NOMO-1 treated with dmso at 0.1 percent for 144 hours (cell line): ENCODE data around the gene SLC30A4.

Experiments
- DNase-seq: peaks from one replicate; lab custom pipeline; 2025; ENCODE audit not compliant: unreplicated experiment; lab: John Stamatoyannopoulos, UW

Gene SLC30A4

DNA sequence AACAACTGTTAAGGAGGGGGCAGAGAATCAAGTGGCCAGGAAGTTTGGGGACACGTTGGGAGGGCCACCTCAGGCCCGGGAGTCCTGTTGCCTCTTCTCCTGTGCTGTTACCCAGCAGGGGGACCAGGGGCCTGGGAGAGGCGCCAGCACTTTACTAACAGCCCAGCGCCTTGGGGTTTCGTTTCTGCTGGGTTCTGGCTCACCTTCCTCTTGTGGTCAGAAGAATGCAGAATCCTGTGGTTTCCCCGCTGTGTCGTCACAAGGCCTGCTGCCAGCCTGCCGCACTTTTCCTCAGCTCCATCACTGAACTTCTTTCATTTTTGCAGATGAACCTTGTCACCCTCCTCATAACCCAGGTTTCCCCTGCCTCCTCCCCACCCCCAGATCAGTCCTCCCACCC is 67.7 kb downstream of the SLC30A4 start:
- DNase-seq = peak; percentile 94

DNA sequence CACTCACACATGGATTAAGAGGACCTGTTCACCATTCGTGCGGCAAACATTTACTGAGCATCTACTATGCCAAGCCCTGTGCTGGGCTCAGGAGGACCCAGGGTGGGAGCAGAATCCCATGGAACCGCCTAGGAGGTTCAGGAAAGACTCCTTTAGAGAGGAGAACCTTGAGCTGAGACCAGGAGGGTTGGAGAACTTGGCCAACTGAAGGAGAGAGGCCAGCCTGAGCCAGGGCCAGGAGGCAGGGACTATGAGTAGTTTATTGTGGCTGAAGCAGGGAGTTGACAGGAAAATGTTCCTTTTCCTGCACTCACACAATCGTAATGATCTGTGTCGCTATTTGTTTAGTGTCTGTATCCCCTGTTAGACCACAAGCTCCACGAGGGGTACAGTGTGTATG is 71.3 kb downstream of the SLC30A4 start:
- DNase-seq = no peak

GRCh38 chr15:45449916-45450867 is 72.4 kb downstream of the SLC30A4 start:
- DNase-seq = no peak

- no peak for DNase-seq
Measured at GRCh38 chr15:45449395-45449794, 73.2 kb downstream of the SLC30A4 start.

- DNase-seq = no peak
Measured at GRCh38 chr15:45448066-45448915, 74.3 kb downstream of the SLC30A4 start.

DNA sequence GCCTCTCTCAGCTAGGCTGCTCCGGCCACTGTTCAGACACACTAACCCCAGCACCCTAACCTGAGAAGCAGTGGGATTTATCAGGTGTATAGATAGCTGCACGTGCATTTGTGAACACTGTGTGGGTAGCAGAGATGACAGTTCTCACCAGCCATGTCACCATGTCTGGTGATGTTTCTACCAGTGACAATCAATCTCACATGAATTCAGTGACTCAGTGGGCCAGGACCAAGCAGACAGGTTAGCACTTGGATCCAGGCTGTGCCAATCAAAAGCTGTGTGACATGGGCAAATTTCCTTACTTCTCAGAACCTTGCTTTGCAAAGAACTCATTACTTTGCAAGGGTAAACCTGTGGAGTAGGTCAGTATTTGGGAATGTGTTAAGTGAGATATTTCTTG is 78.9 kb downstream of the SLC30A4 start:
- no peak for DNase-seq

DNA sequence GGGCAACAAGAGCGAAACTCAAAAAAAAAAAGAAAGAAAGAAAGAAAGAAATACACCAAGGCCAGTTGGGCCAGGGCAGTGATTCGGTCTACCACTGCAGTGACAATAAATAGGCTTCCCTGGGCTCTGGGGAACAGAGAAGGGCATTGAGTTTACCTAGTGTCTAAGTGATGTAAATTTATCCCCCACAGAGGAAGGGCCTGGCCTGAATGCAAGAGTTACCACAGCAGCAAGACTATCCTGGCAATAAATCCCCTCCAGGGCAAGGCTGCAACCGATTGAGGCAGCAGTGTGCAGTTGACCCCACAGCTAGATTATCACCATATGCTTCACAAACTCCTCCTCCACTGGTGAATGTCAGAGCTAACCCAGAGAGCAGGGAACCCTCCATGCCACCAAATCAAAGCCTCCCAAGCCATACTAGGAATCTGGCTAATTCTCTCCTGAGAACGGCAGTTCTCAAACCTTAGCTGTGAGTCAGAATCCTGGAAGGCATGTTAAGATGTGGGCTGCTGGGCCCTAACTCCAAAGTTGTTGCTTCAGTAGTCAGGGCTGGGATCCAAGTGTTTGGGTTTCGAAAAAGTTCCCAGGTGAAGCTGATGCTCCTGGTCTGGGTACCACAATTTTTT is 79.9 kb downstream of the SLC30A4 start:
- no peak for DNase-seq

- DNase-seq = no peak
Measured at GRCh38 chr15:45441686-45442085, 80.9 kb downstream of the SLC30A4 start.

- no peak for DNase-seq
Measured at GRCh38 chr15:45441036-45441435, 81.5 kb downstream of the SLC30A4 start.

- DNase-seq = no peak
Measured at GRCh38 chr15:45439521-45440260, 82.9 kb downstream of the SLC30A4 start.

DNA sequence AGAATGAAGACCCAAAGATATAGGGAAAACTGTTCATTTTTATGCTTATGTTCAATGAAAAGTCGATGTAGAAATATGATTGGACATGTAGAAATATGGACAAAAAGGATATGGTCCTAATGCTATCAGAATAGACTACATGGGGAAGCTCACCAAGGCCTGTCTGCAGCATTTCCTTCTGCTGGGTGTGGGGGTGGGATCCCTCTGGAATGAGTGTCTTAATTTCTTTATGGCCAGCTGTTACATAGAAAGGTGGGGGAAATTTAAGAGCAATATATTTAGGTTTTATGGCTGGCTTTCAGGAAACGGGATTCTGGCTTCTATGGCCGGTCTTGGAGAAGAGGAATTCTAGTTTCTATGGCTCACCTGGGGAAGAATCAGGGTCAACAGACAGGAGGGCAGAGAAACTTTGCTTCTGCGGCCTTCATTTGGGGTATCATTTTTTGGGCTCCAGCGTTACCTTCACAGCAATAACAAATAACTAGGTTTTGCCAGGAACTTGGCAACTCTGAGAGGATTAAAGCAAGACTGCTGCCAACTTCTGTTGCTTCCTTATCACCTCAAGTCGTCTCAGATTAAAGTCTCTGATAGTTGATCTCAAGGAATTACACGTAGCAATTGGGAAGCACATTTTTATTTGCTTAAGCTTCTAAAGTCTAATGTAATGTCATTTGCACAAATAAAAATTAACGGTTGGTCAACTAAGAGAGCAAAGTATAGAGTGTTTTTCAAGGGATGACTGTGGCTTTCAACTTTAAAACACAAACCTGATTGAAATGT is 87.2 kb downstream of the SLC30A4 start:
- DNase-seq = no peak

DNA sequence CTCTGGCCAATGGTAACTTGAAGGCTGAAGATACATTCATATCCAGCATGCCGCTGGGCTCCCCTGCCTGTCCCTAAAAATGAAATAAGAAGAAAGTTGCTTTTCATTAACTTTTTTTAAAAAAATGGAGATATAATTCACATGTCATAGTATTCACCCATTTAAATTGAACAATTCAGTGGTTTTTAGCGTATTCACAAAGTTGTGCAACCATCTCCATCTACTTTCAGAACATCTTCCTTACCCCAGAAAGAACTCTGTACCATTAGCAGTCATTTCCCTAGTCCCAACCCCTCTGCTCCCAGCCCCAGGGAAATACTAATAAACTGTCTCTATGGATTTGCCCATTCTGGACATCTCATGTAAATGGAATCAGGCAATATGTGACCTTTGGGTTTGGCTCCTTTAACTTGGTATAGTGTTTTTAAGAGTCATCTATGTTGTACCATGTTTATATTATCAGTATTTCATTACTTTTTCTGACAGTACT is 88.4 kb downstream of the SLC30A4 start:
- no peak for DNase-seq

DNA sequence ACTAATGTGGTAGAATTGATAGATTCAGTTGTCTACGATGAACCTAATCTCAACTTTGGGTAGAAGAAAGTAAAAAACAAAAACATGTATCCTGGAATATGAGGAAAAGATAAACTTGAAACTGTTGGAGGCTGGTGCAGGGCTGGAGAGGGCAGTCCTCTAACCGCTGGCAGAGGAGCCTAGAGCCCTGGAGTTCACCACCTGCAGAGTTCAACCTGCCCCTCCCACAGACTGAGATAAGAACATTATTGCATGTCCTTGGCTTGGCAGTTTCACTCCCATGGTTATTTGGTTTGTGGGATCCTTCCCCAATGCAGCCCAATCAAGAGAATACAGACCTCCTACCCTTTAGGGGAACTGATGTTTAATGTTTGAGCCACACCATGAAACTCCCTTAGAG is 91.0 kb downstream of the SLC30A4 start:
- no peak for DNase-seq

GRCh38 chr15:45429941-45430792 is 92.4 kb downstream of the SLC30A4 start:
- peak; percentile 17 for DNase-seq
